Measurements from ENCODE around the gene ALG10. TPM values are rescaled to one million over a fixed set of nuclear protein-coding genes. Genes with fewer than 3 reads are reported as not detected.
"Not testable (repeated sequence)": the region's sequence is repeated elsewhere in the genome, so short reads cannot be mapped to it uniquely, and the experiment has no call there.

The ALG10 gene
- total and polyA plus RNA-seq, 2 experiments from 2014 or later: 3.2 to 4.3 TPM

GRCh38 chr12:34046570-34046969 lies 24.3 kb downstream of the ALG10 start:
- no peak overlapping the region for H3K4me3 ChIP-seq
- no peaks in the 10 kb centered on the region for H3K9me3 ChIP-seq (ENCODE audit: low read depth)
- H3K27ac ChIP-seq: no peak overlapping the region
- no peak overlapping the region for H3K9ac ChIP-seq
- no peaks in the 10 kb centered on the region for H3K9me2 ChIP-seq (ENCODE audit: insufficient read depth)
- TF ChIP-seq EZH2 (IDR thresholded peaks at IDR 0.05; ENCODE audit: insufficient read depth, poor library complexity, severe bottlenecking) (no peak), EZH2phosphoT487 (IDR thresholded peaks at IDR 0.05; ENCODE audit: insufficient read depth, low read depth) (no peak)
- no peaks in the 10 kb centered on the region for H3K79me2 ChIP-seq (ENCODE audit: insufficient read depth)
- no peak overlapping the region for H2AFZ ChIP-seq
- DNase-seq: no peak
- in situ Hi-C loops (cut with MboI): no loop called here
- no peaks in the 10 kb centered on the region for H3F3A ChIP-seq (ENCODE audit: insufficient read depth)
- no peaks in the 10 kb centered on the region for H3K36me3 ChIP-seq (ENCODE audit: low read depth)
- no peaks in the 10 kb centered on the region for H3K27me3 ChIP-seq (replicated peaks; ENCODE audit: insufficient read depth)
- H4K20me1 ChIP-seq (ENCODE audit: insufficient read depth): no peaks in the 10 kb centered on the region
- no peaks in the 10 kb centered on the region for H3K4me1 ChIP-seq (ENCODE audit: insufficient read depth)
- no peak overlapping the region for H3K4me2 ChIP-seq (ENCODE audit: unreplicated experiment)

- in situ Hi-C loops (cut with MboI); H3F3A ChIP-seq (ENCODE audit: insufficient read depth); H3K27ac ChIP-seq; H3K79me2 ChIP-seq (ENCODE audit: insufficient read depth); DNase-seq; H3K9ac ChIP-seq; H3K36me3 ChIP-seq (ENCODE audit: low read depth); H4K20me1 ChIP-seq (ENCODE audit: insufficient read depth); H2AFZ ChIP-seq; H3K9me2 ChIP-seq (ENCODE audit: insufficient read depth); H3K4me3 ChIP-seq; H3K9me3 ChIP-seq (ENCODE audit: low read depth); H3K4me1 ChIP-seq (ENCODE audit: insufficient read depth); H3K4me2 ChIP-seq (ENCODE audit: unreplicated experiment); H3K27me3 ChIP-seq (replicated peaks; ENCODE audit: insufficient read depth): not testable (repeated sequence)
- WGBS, 2 experiments (ENCODE audit: low coverage in 1 of 2, low lambda C conversion rate in 2 of 2, missing lambda C conversion rate in 2 of 2): 14 to 37% methylated on average over 2 of the region's 2 CpGs
Observed at GRCh38 chr12:34047855-34048254, 25.6 kb downstream of the ALG10 start.

GRCh38 chr12:34048714-34049113 lies 26.4 kb downstream of the ALG10 start:
- Histone ChIP-seq H3K4me3 (no peak overlapping the region), H3K9me3 (ENCODE audit: low read depth) (no peaks in the 10 kb centered on the region), H3K27me3 (replicated peaks; ENCODE audit: insufficient read depth) (no peaks in the 10 kb centered on the region), H4K20me1 (ENCODE audit: insufficient read depth) (no peaks in the 10 kb centered on the region), H3K4me1 (ENCODE audit: insufficient read depth) (no peaks in the 10 kb centered on the region), H3K9me2 (ENCODE audit: insufficient read depth) (no peaks in the 10 kb centered on the region), H3K27ac (no peak overlapping the region), H3K36me3 (ENCODE audit: low read depth) (no peaks in the 10 kb centered on the region), H3K9ac (no peak overlapping the region), H3F3A (ENCODE audit: insufficient read depth) (no peaks in the 10 kb centered on the region), H3K79me2 (ENCODE audit: insufficient read depth) (no peaks in the 10 kb centered on the region), H3K4me2 (ENCODE audit: unreplicated experiment) (no peak overlapping the region), H2AFZ (no peak overlapping the region)
- DNase-seq: no peak
- TF ChIP-seq EZH2 (IDR thresholded peaks at IDR 0.05; ENCODE audit: insufficient read depth, poor library complexity, severe bottlenecking): no peak
- TF ChIP-seq EZH2phosphoT487 (IDR thresholded peaks at IDR 0.05; ENCODE audit: insufficient read depth, low read depth): no peak
- in situ Hi-C loops (cut with MboI): no loop called here
- WGBS, 2 experiments (ENCODE audit: low coverage in 1 of 2, low lambda C conversion rate in 2 of 2, missing lambda C conversion rate in 2 of 2): 58 to 63% methylated on average over 2 of the region's 2 CpGs

GRCh38 chr12:34051486-34051885 lies 29.2 kb downstream of the ALG10 start:
- Histone ChIP-seq H3K4me3 (no peak overlapping the region), H3K9me2 (ENCODE audit: insufficient read depth) (no peaks in the 10 kb centered on the region), H3K36me3 (ENCODE audit: low read depth) (no peaks in the 10 kb centered on the region), H3K9ac (no peak overlapping the region), H3K4me1 (ENCODE audit: insufficient read depth) (no peaks in the 10 kb centered on the region), H3K27ac (no peak overlapping the region), H2AFZ (no peak overlapping the region), H3K4me2 (ENCODE audit: unreplicated experiment) (no peak overlapping the region), H3K27me3 (replicated peaks; ENCODE audit: insufficient read depth) (no peaks in the 10 kb centered on the region), H3F3A (ENCODE audit: insufficient read depth) (no peaks in the 10 kb centered on the region), H4K20me1 (ENCODE audit: insufficient read depth) (no peaks in the 10 kb centered on the region), H3K79me2 (ENCODE audit: insufficient read depth) (no peaks in the 10 kb centered on the region), H3K9me3 (ENCODE audit: low read depth) (no peaks in the 10 kb centered on the region)
- WGBS, 2 experiments (ENCODE audit: low coverage in 1 of 2, low lambda C conversion rate in 2 of 2, missing lambda C conversion rate in 2 of 2): 9 to 12% methylated on average over 1 of the region's 1 CpG
- in situ Hi-C loops (cut with MboI): no loop called here
- DNase-seq: no peak
- TF ChIP-seq EZH2phosphoT487 (IDR thresholded peaks at IDR 0.05; ENCODE audit: insufficient read depth, low read depth) (no peak), EZH2 (IDR thresholded peaks at IDR 0.05; ENCODE audit: insufficient read depth, poor library complexity, severe bottlenecking) (no peak)

- no peak overlapping the region for H2AFZ ChIP-seq
- no peaks in the 10 kb centered on the region for H3F3A ChIP-seq (ENCODE audit: insufficient read depth)
- H3K27me3 ChIP-seq (replicated peaks; ENCODE audit: insufficient read depth): no peaks in the 10 kb centered on the region
- no peak overlapping the region for H3K9ac ChIP-seq
- H3K36me3 ChIP-seq (ENCODE audit: low read depth): no peaks in the 10 kb centered on the region
- H3K4me3 ChIP-seq: no peak overlapping the region
- no peak overlapping the region for H3K27ac ChIP-seq
- TF ChIP-seq EZH2 (IDR thresholded peaks at IDR 0.05; ENCODE audit: insufficient read depth, poor library complexity, severe bottlenecking) (no peak), EZH2phosphoT487 (IDR thresholded peaks at IDR 0.05; ENCODE audit: insufficient read depth, low read depth) (no peak)
- no peak overlapping the region for H3K4me2 ChIP-seq (ENCODE audit: unreplicated experiment)
- no peaks in the 10 kb centered on the region for H3K79me2 ChIP-seq (ENCODE audit: insufficient read depth)
- no peaks in the 10 kb centered on the region for H4K20me1 ChIP-seq (ENCODE audit: insufficient read depth)
- no peaks in the 10 kb centered on the region for H3K4me1 ChIP-seq (ENCODE audit: insufficient read depth)
- no peaks in the 10 kb centered on the region for H3K9me2 ChIP-seq (ENCODE audit: insufficient read depth)
- 0% methylated on average over 1 of the region's 1 CpG for WGBS, 2 experiments (ENCODE audit: low coverage in 1 of 2, low lambda C conversion rate in 2 of 2, missing lambda C conversion rate in 2 of 2)
- in situ Hi-C loops (cut with MboI): no loop called here
- H3K9me3 ChIP-seq (ENCODE audit: low read depth): no peaks in the 10 kb centered on the region
- no peak for DNase-seq
Observed at GRCh38 chr12:34054938-34055337, 32.6 kb downstream of the ALG10 start.

Small RNA genes lying within 50 kb of the gene (small RNA-seq; reads per million reads assigned to genes)
- not detected for gene RF00019 (ENCODE audit: low read depth, low replicate concordance)

Data from GM23248 (cell line).